HUDEP-2 (cell line): ENCODE data around the gene TEX2.

Experiments
- DNase-seq, 76 experiments: peaks; one replicate each; lab custom pipeline; 2025; ENCODE audit not compliant: unreplicated experiment in 76 of 76; lab: John Stamatoyannopoulos, UW

The TEX2 gene

GRCh38 chr17:64165347-64165746 is 97.7 kb downstream of the TEX2 start:
- no peak for DNase-seq

GRCh38 chr17:64164596-64165285 is 98.3 kb downstream of the TEX2 start:
- peak in 71 of 76 experiments; percentile 12 to 85 (median 51) for DNase-seq

- no peak for DNase-seq
Observed at GRCh38 chr17:64163468-64163867, 99.6 kb downstream of the TEX2 start.

- DNase-seq, result no peak
Observed at GRCh38 chr17:64162554-64162953, 100.5 kb downstream of the TEX2 start.

GRCh38 chr17:64161380-64162176 is 101.5 kb downstream of the TEX2 start:
- peak in 1 of 76 experiments; percentile 3 for DNase-seq

- no peak for DNase-seq
Observed at GRCh38 chr17:64160378-64160777, 102.7 kb downstream of the TEX2 start.

- DNase-seq, result no peak
Observed at GRCh38 chr17:64158831-64159590, 104.0 kb downstream of the TEX2 start.

GRCh38 chr17:64158406-64158805 is 104.7 kb downstream of the TEX2 start:
- DNase-seq, result no peak

GRCh38 chr17:64157669-64158180 is 105.3 kb downstream of the TEX2 start:
- DNase-seq, result no peak

GRCh38 chr17:64156670-64157069 is 106.4 kb downstream of the TEX2 start:
- no peak for DNase-seq

GRCh38 chr17:64155751-64156544 is 107.1 kb downstream of the TEX2 start:
- DNase-seq, result no peak

- no peak for DNase-seq
Observed at GRCh38 chr17:64155129-64155528, 107.9 kb downstream of the TEX2 start.

- DNase-seq, result no peak
Observed at GRCh38 chr17:64154717-64155116, 108.3 kb downstream of the TEX2 start.

GRCh38 chr17:64154313-64154695 is 108.8 kb downstream of the TEX2 start:
- DNase-seq, result no peak

- DNase-seq, result no peak
Observed at GRCh38 chr17:64153565-64154312, 109.3 kb downstream of the TEX2 start.

GRCh38 chr17:64152428-64153125 is 110.5 kb downstream of the TEX2 start:
- peak in 2 of 76 experiments; percentile 4 to 37 for DNase-seq

- DNase-seq, result no peak
Observed at GRCh38 chr17:64151016-64151368, 112.1 kb downstream of the TEX2 start.

- no peak for DNase-seq
Observed at GRCh38 chr17:64150237-64151015, 112.6 kb downstream of the TEX2 start.
